ENCODE measurements around the gene TRMO. TPM values are rescaled to one million over a fixed set of nuclear protein-coding genes. Genes with fewer than 3 reads are reported as not detected.

Gene TRMO
- total and polyA plus RNA-seq, 2 of the 13 experiments (the other 11 are each of a cell fraction or from before 2014, with no cell fraction given): 8.7 to 18.6 TPM

DNA sequence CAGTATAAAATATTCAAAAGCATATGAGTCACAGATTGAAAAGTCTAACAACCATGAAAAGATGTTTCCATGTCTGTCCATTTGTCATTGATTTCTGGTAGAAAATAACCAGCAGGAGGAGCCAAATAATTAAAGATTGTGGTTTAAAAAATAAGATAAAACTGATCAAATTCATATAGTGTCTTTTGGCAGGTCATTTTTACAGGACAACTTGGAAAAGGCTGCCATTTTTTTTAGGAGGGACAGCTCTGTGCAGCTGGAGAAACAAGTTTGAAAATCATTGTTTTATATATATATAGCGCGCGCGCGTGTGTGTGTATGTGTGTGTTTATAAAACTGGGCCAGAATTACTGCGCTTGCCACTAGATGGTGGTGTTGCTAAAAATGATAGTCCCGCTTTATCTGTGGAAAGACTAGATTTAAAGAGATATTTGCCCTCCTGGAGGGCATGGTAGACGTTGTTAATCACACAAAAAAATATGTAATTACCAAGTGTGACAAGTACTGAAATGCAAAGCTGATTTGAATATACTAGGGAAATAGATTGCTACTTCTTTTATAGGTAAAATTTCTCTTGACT lies 1.3 kb upstream of the TRMO start (continued):
- TF ChIP-seq, protein P1, sequence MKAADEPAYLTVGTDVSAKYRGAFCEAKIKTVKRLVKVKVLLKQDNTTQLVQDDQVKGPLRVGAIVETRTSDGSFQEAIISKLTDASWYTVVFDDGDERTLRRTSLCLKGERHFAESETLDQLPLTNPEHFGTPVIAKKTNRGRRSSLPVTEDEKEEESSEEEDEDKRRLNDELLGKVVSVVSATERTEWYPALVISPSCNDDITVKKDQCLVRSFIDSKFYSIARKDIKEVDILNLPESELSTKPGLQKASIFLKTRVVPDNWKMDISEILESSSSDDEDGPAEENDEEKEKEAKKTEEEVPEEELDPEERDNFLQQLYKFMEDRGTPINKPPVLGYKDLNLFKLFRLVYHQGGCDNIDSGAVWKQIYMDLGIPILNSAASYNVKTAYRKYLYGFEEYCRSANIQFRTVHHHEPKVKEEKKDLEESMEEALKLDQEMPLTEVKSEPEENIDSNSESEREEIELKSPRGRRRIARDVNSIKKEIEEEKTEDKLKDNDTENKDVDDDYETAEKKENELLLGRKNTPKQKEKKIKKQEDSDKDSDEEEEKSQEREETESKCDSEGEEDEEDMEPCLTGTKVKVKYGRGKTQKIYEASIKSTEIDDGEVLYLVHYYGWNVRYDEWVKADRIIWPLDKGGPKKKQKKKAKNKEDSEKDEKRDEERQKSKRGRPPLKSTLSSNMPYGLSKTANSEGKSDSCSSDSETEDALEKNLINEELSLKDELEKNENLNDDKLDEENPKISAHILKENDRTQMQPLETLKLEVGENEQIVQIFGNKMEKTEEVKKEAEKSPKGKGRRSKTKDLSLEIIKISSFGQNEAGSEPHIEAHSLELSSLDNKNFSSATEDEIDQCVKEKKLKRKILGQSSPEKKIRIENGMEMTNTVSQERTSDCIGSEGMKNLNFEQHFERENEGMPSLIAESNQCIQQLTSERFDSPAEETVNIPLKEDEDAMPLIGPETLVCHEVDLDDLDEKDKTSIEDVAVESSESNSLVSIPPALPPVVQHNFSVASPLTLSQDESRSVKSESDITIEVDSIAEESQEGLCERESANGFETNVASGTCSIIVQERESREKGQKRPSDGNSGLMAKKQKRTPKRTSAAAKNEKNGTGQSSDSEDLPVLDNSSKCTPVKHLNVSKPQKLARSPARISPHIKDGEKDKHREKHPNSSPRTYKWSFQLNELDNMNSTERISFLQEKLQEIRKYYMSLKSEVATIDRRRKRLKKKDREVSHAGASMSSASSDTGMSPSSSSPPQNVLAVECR (CRISPR knock-in tag; IDR thresholded peaks at IDR 0.05; ENCODE audit: borderline replicate concordance): no peak
- TF ChIP-seq MAFK (conservative IDR thresholded peaks at IDR 0.05 in 1 of 2, IDR thresholded peaks at IDR 0.05 in 1 of 2; ENCODE audit: low read length in 2 of 2) (no peak), TCF7L2 (IDR thresholded peaks at IDR 0.05; ENCODE audit: low read depth, low read length) (no peak), RFX5 (IDR thresholded peaks at IDR 0.05; ENCODE audit: low read depth, low read length) (no peak), NFRKB (IDR thresholded peaks at IDR 0.05) (no peak), FOSL2 (CRISPR knock-in tag; IDR thresholded peaks at IDR 0.05) (no peak), DMAP1 (CRISPR knock-in tag; IDR thresholded peaks at IDR 0.05) (no peak), ZBTB1 (CRISPR knock-in tag; IDR thresholded peaks at IDR 0.05; ENCODE audit: borderline replicate concordance) (no peak), REPIN1 (CRISPR knock-in tag; IDR thresholded peaks at IDR 0.05; ENCODE audit: borderline replicate concordance, low read depth) (no peak), AGO1 (IDR thresholded peaks at IDR 0.05; ENCODE audit: low read depth, low read length, poor library complexity, severe bottlenecking) (no peak), ZNF879 (CRISPR knock-in tag; IDR thresholded peaks at IDR 0.05) (no peak), POLR2G (IDR thresholded peaks at IDR 0.05; ENCODE audit: low read depth, low read length) (no peak), SMC3 (IDR thresholded peaks at IDR 0.05; ENCODE audit: low read length) (peak; percentile 40; the same call in 1 of the 2 replicates), MATR3 (CRISPR knock-in tag; IDR thresholded peaks at IDR 0.05) (no peak), ZNF709 (CRISPR knock-in tag; IDR thresholded peaks at IDR 0.05) (no peak), CENPX (CRISPR knock-in tag; IDR thresholded peaks at IDR 0.05) (no peak), RBAK (CRISPR knock-in tag; IDR thresholded peaks at IDR 0.05) (no peak), SRF (IDR thresholded peaks at IDR 0.05; ENCODE audit: low read depth, low read length) (no peak)
- TF ChIP-seq, protein P2, sequence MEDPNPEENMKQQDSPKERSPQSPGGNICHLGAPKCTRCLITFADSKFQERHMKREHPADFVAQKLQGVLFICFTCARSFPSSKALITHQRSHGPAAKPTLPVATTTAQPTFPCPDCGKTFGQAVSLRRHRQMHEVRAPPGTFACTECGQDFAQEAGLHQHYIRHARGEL (CRISPR knock-in tag; IDR thresholded peaks at IDR 0.05): no peak
- TF ChIP-seq, protein P3, sequence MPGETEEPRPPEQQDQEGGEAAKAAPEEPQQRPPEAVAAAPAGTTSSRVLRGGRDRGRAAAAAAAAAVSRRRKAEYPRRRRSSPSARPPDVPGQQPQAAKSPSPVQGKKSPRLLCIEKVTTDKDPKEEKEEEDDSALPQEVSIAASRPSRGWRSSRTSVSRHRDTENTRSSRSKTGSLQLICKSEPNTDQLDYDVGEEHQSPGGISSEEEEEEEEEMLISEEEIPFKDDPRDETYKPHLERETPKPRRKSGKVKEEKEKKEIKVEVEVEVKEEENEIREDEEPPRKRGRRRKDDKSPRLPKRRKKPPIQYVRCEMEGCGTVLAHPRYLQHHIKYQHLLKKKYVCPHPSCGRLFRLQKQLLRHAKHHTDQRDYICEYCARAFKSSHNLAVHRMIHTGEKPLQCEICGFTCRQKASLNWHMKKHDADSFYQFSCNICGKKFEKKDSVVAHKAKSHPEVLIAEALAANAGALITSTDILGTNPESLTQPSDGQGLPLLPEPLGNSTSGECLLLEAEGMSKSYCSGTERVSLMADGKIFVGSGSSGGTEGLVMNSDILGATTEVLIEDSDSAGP (CRISPR knock-in tag; IDR thresholded peaks at IDR 0.05; ENCODE audit: borderline replicate concordance): peak; percentile 68; the same call in 1 of the 2 replicates
- TF ChIP-seq, protein P4, sequence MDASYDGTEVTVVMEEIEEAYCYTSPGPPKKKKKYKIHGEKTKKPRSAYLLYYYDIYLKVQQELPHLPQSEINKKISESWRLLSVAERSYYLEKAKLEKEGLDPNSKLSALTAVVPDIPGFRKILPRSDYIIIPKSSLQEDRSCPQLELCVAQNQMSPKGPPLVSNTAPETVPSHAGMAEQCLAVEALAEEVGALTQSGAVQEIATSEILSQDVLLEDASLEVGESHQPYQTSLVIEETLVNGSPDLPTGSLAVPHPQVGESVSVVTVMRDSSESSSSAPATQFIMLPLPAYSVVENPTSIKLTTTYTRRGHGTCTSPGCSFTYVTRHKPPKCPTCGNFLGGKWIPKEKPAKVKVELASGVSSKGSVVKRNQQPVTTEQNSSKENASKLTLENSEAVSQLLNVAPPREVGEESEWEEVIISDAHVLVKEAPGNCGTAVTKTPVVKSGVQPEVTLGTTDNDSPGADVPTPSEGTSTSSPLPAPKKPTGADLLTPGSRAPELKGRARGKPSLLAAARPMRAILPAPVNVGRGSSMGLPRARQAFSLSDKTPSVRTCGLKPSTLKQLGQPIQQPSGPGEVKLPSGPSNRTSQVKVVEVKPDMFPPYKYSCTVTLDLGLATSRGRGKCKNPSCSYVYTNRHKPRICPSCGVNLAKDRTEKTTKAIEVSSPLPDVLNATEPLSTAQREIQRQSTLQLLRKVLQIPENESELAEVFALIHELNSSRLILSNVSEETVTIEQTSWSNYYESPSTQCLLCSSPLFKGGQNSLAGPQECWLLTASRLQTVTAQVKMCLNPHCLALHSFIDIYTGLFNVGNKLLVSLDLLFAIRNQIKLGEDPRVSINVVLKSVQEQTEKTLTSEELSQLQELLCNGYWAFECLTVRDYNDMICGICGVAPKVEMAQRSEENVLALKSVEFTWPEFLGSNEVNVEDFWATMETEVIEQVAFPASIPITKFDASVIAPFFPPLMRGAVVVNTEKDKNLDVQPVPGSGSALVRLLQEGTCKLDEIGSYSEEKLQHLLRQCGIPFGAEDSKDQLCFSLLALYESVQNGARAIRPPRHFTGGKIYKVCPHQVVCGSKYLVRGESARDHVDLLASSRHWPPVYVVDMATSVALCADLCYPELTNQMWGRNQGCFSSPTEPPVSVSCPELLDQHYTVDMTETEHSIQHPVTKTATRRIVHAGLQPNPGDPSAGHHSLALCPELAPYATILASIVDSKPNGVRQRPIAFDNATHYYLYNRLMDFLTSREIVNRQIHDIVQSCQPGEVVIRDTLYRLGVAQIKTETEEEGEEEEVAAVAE (CRISPR knock-in tag; IDR thresholded peaks at IDR 0.05; ENCODE audit: borderline replicate concordance): no peak
